GM12878 (cell line): Measurements from ENCODE around the gene CAMK4. TPM values are rescaled to one million over a fixed set of nuclear protein-coding genes. Genes with fewer than 3 reads are reported as not detected.

Experiments used
- ATAC-seq: fragments of 200-7000 bp; cut with Tn5 transposase; 3 replicates; pipeline ENCODE4 v1.9.1; 2020; ENCODE audit warnings: mild to moderate bottlenecking, moderate library complexity
- BruUV-seq: library from RNA; stranded (reverse); fragments of 400-500 nt; replicated peaks from 2 replicates; lab custom pipeline; 2021; lab: Mats Ljungman, UMichigan
- CTCF ChIA-PET: fragments of 300-600 bp; sonication (Branson Sonifier 250); formaldehyde crosslinking; extraction: SDS; loops from one replicate; lab custom pipeline; 2021; ENCODE audit warnings: inconsistent platforms; lab: Yijun Ruan, JAX
- POLR2A ChIA-PET: fragments of 350-600 bp; formaldehyde crosslinking; extraction: SDS; loops from one replicate; lab custom pipeline; 2021; ENCODE audit warnings: inconsistent platforms; lab: Charles Lee
- RAD21 ChIA-PET: fragments of 300-600 bp; sonication (Branson Sonifier 250); formaldehyde crosslinking; loops from one replicate; lab custom pipeline; 2023; ENCODE audit warnings: antibody characterized with exemption; ENCODE audit not compliant: unreplicated experiment; lab: Charles Lee
- SMC1A ChIA-PET: fragments of 300-600 bp; sonication (Branson Sonifier 250); formaldehyde crosslinking; loops from one replicate; lab custom pipeline; 2023; ENCODE audit not compliant: unreplicated experiment, uncharacterized antibody; lab: Charles Lee
- DNase-seq: peaks from one replicate; pipeline ENCODE4 v3.0.0-alpha.2; 2011; ENCODE audit warnings: low read depth, low spot score
- FAIRE-seq: peaks from 3 replicates; lab custom pipeline; 2011; peaks lifted over from hg19 to GRCh38; lab: Jason Lieb, UNC
- H2AFZ ChIP-seq: 2 replicates; pipeline ENCODE4 v1.6.0; 2011; ENCODE audit warnings: low read depth, low read length, control low read depth; ENCODE audit not compliant: control insufficient read depth
- H3K27ac ChIP-seq: 2 replicates; pipeline ENCODE4 v1.5.1; 2011; ENCODE audit warnings: control low read depth; ENCODE audit not compliant: control insufficient read depth, insufficient read depth
- H3K27me3 ChIP-seq, 2 experiments: replicated peaks in 1 of 2; 2 replicates each; pipeline versions ENCODE4 v1.6.0 to v1.6.1; 2011; ENCODE audit warnings: low read length in 1 of 2; ENCODE audit not compliant: control insufficient read depth in 2 of 2, insufficient read depth in 2 of 2
- H3K36me3 ChIP-seq, 2 experiments: 2 replicates each; pipeline ENCODE4 v1.5.1; 2011; ENCODE audit warnings: low read length in 1 of 2; ENCODE audit not compliant: control insufficient read depth in 2 of 2, insufficient read depth in 2 of 2
- H3K4me1 ChIP-seq: 2 replicates; pipeline ENCODE4 v1.6.1; 2011; ENCODE audit warnings: mild to moderate bottlenecking, low read length, moderate library complexity, mixed read lengths; ENCODE audit not compliant: control insufficient read depth, insufficient read depth
- H3K4me2 ChIP-seq: 2 replicates; pipeline ENCODE4 v1.6.0; 2011; ENCODE audit warnings: control low read depth; ENCODE audit not compliant: control insufficient read depth, insufficient read depth
- H3K4me3 ChIP-seq: fragments of 200-600 bp; sonication (generic); 2 replicates; pipeline ENCODE4 v1.5.1; 2016
- H3K79me2 ChIP-seq: 2 replicates; pipeline ENCODE4 v1.6.0; 2011; ENCODE audit warnings: low read length; ENCODE audit not compliant: control insufficient read depth, insufficient read depth
- H3K9ac ChIP-seq: 2 replicates; pipeline ENCODE4 v1.8.0; 2011; ENCODE audit warnings: low read length, control low read depth, mixed read lengths; ENCODE audit not compliant: control insufficient read depth, insufficient read depth
- H3K9me3 ChIP-seq: replicated peaks from 3 replicates; pipeline ENCODE4 v1.5.1; 2011; ENCODE audit warnings: mild to moderate bottlenecking, low read length; ENCODE audit not compliant: control insufficient read depth, insufficient read depth
- H4K20me1 ChIP-seq: 2 replicates; pipeline ENCODE4 v1.6.0; 2011; ENCODE audit not compliant: control insufficient read depth, insufficient read depth
- CHD1 ChIP-seq: IDR thresholded peaks from 2 replicates; pipeline ENCODE4 v1.6.1; 2012; ENCODE audit warnings: low read depth, low read length, improper control_type of control experiment
- DPF2 ChIP-seq: fragments of 450-650 bp; IDR thresholded peaks from 2 replicates; pipeline ENCODE4 v1.6.1; 2017; ENCODE audit warnings: mild to moderate bottlenecking
- FOXM1 ChIP-seq: IDR thresholded peaks from 2 replicates; pipeline ENCODE4 v1.6.1; 2012; ENCODE audit warnings: low read depth, mild to moderate bottlenecking, inconsistent platforms, low read length, moderate library complexity
- PAX8 ChIP-seq: fragments of 450-650 bp; IDR thresholded peaks from 2 replicates; pipeline ENCODE4 v1.6.1; 2017; ENCODE audit warnings: mild to moderate bottlenecking, moderate library complexity
- PML ChIP-seq: IDR thresholded peaks from 2 replicates; pipeline ENCODE4 v1.6.1; 2012; ENCODE audit warnings: low read length, inconsistent platforms
- POU2F2 ChIP-seq: IDR thresholded peaks from 3 replicates; pipeline ENCODE4 v1.6.1; 2011; ENCODE audit warnings: low read depth, mild to moderate bottlenecking, low read length, borderline replicate concordance
- RCOR1 ChIP-seq: conservative IDR thresholded peaks from 2 replicates; pipeline ENCODE4 v1.6.1; 2012; ENCODE audit warnings: low read depth, low read length, improper control_type of control experiment
- SMAD5 ChIP-seq: IDR thresholded peaks from 2 replicates; pipeline ENCODE4 v1.6.1; 2016; ENCODE audit warnings: antibody characterized with exemption, low read depth
- SREBF2 ChIP-seq: IDR thresholded peaks from 2 replicates; pipeline ENCODE4 v1.6.1; 2012; ENCODE audit warnings: mild to moderate bottlenecking, low read length
- TARDBP ChIP-seq: IDR thresholded peaks from 2 replicates; pipeline ENCODE4 v1.6.1; 2016; ENCODE audit warnings: borderline replicate concordance
- ZSCAN29 ChIP-seq: fragments of 450-650 bp; IDR thresholded peaks from 2 replicates; pipeline ENCODE4 v1.6.1; 2017; ENCODE audit warnings: mild to moderate bottlenecking, moderate library complexity
- WGBS: methylation state at CpG from one replicate; pipeline ENCODE4 v1.1.6; 2016; ENCODE audit warnings: low lambda C conversion rate; ENCODE audit not compliant: insufficient replicate concordance, insufficient coverage; ENCODE audit errors: missing lambda C conversion rate; 5-methylcytosine and 5-hydroxymethylcytosine counted together
- in situ Hi-C: fragments of 300-500 bp; cut with MboI; formaldehyde crosslinking; loops from 9 replicates; pipeline ENCODE4 v1.14.3; 2018; ENCODE audit warnings: mixed read lengths
- intact Hi-C: fragments of 100-400 bp; cut with micrococcal nuclease; formaldehyde crosslinking; loops from one replicate; pipeline ENCODE4 v1.14.2; 2022; ENCODE audit not compliant: unreplicated experiment
- polyA plus RNA-seq, 11 experiments: library from polyadenylated mRNA; depleted of rRNA in 4 of 11; unstranded in 6 of 11; stranded (reverse) in 5 of 11; fragments of >200 nt; fragmentation: Nextera tagmentation in 4 of 11; fragmentation: Illumina TruSeq in 1 of 11; extraction: Ambion mirVana in 4 of 11; extraction: Trizol in 1 of 11; gene quantifications; 1 replicate in 1 of 11; 2 replicates in 10 of 11; pipeline versions ENCODE4 v1.2.1 to v1.2.3, GENCODE V29; 2011 to 2016; ENCODE audit warnings: inconsistent platforms in 2 of 11, missing spikeins in 2 of 11, low read depth in 1 of 11
- total RNA-seq, 4 experiments: library from RNA; depleted of rRNA in 3 of 4; stranded (reverse); fragments of >200 nt in 3 of 4; fragmentation: Illumina TruSeq in 1 of 4; extraction: Trizol in 1 of 4; gene quantifications; 2 replicates each; pipeline versions ENCODE4 v1.2.1 to v1.2.3, GENCODE V29; 2013 to 2021
- TF ChIP-seq, protein P1 (sequence below): fragments of 450-650 bp; IDR thresholded peaks from 2 replicates; pipeline ENCODE4 v1.6.1; 2016; ENCODE audit warnings: mild to moderate bottlenecking
- TF ChIP-seq, protein P2 (sequence below), 3 experiments: IDR thresholded peaks in 2 of 3; conservative IDR thresholded peaks in 1 of 3; 2 replicates each; pipeline ENCODE4 v1.5.1; 2011; ENCODE audit warnings: low read depth in 3 of 3, low read length in 3 of 3, mild to moderate bottlenecking in 3 of 3, control low read depth in 2 of 3, moderate library complexity in 2 of 3, inconsistent platforms in 1 of 3, mixed read lengths in 1 of 3; ENCODE audit not compliant: control insufficient read depth in 2 of 3, insufficient read depth in 1 of 3; ENCODE audit errors: extremely low read depth in 1 of 3
- TF ChIP-seq, protein P3 (sequence below): fragments of 450-650 bp; IDR thresholded peaks from 2 replicates; pipeline ENCODE4 v1.6.1; 2017; ENCODE audit warnings: mild to moderate bottlenecking, low read depth, inconsistent platforms; ENCODE audit not compliant: poor library complexity, severe bottlenecking

Gene CAMK4
- total and polyA plus RNA-seq, 10 of the 15 experiments (the other 5 are each of a cell fraction or from before 2014, with no cell fraction given) = 13.3 to 51.9 (median 35.3) TPM

DNA sequence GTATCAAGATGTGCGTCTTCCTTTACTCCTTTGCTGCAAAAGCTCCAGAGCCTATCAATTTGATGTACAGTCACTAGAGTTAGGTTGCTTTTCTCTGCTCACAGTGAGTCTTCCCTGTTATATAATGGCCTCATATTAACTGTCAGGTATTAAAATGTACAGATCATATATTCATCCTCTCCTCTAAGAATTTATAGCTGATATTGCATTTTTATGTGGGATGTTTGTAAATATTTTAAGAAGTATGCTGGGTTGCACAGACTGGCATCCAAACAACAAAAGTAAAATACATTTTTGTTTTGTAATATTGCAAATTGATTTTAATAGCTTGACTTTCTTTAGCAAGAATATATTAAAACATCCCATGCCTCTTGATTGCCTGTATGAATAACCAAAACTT, 148.6 kb downstream of the CAMK4 start:
- DNase-seq = no peak
- H3K36me3 ChIP-seq = peaks cover 0 to 3% of the 10 kb centered on the region in 2 experiments; a peak in 2 of 4 replicates
- no peaks in the 10 kb centered on the region for H4K20me1 ChIP-seq
- no peak overlapping the region for H3K9ac ChIP-seq
- H3K4me3 ChIP-seq = no peak overlapping the region
- H3K4me2 ChIP-seq = no peak overlapping the region
- H3K27ac ChIP-seq = no peak overlapping the region
- SMC1A ChIA-PET = no interaction called here
- RAD21 ChIA-PET = no interaction called here
- no peak for ATAC-seq
- CTCF ChIA-PET = interaction anchor here (1.0 to 1.5 kb wide), 2 partner anchors 25 to 27 kb away, joined by 3 read pairs; no protein-coding TSS in a partner anchor
- 100% methylated on average over 1 of the region's 1 CpG for WGBS
- H3K27me3 ChIP-seq = no peaks in the 10 kb centered on the region
- no TSS peak for BruUV-seq
- intact Hi-C loops (no loop called here), in situ Hi-C loops (no loop called here)
- POLR2A ChIA-PET = no interaction called here
- no peaks in the 10 kb centered on the region for H3K79me2 ChIP-seq
- no peak for FAIRE-seq
- TF ChIP-seq, protein P1, sequence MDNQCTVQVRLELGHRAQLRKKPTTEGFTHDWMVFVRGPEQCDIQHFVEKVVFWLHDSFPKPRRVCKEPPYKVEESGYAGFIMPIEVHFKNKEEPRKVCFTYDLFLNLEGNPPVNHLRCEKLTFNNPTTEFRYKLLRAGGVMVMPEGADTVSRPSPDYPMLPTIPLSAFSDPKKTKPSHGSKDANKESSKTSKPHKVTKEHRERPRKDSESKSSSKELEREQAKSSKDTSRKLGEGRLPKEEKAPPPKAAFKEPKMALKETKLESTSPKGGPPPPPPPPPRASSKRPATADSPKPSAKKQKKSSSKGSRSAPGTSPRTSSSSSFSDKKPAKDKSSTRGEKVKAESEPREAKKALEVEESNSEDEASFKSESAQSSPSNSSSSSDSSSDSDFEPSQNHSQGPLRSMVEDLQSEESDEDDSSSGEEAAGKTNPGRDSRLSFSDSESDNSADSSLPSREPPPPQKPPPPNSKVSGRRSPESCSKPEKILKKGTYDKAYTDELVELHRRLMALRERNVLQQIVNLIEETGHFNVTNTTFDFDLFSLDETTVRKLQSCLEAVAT = no peak
- TF ChIP-seq POU2F2 (no peak), FOXM1 (no peak), TARDBP (no peak), DPF2 (no peak), PAX8 (no peak), SREBF2 (no peak), SMAD5 (no peak), ZSCAN29 (no peak), PML (no peak), RCOR1 (no peak), CHD1 (no peak)
- TF ChIP-seq, protein P2, sequence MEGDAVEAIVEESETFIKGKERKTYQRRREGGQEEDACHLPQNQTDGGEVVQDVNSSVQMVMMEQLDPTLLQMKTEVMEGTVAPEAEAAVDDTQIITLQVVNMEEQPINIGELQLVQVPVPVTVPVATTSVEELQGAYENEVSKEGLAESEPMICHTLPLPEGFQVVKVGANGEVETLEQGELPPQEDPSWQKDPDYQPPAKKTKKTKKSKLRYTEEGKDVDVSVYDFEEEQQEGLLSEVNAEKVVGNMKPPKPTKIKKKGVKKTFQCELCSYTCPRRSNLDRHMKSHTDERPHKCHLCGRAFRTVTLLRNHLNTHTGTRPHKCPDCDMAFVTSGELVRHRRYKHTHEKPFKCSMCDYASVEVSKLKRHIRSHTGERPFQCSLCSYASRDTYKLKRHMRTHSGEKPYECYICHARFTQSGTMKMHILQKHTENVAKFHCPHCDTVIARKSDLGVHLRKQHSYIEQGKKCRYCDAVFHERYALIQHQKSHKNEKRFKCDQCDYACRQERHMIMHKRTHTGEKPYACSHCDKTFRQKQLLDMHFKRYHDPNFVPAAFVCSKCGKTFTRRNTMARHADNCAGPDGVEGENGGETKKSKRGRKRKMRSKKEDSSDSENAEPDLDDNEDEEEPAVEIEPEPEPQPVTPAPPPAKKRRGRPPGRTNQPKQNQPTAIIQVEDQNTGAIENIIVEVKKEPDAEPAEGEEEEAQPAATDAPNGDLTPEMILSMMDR (IDR thresholded peaks at IDR 0.05 in 2 of 3, conservative IDR thresholded peaks at IDR 0.05 in 1 of 3; ENCODE audit: control insufficient read depth in 2 of 3, extremely low read depth in 1 of 3, insufficient read depth in 1 of 3, low read depth in 3 of 3, low read length in 3 of 3) = no peak
- TF ChIP-seq, protein P3, sequence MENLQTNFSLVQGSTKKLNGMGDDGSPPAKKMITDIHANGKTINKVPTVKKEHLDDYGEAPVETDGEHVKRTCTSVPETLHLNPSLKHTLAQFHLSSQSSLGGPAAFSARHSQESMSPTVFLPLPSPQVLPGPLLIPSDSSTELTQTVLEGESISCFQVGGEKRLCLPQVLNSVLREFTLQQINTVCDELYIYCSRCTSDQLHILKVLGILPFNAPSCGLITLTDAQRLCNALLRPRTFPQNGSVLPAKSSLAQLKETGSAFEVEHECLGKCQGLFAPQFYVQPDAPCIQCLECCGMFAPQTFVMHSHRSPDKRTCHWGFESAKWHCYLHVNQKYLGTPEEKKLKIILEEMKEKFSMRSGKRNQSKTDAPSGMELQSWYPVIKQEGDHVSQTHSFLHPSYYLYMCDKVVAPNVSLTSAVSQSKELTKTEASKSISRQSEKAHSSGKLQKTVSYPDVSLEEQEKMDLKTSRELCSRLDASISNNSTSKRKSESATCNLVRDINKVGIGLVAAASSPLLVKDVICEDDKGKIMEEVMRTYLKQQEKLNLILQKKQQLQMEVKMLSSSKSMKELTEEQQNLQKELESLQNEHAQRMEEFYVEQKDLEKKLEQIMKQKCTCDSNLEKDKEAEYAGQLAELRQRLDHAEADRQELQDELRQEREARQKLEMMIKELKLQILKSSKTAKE = no peak
- H3K4me1 ChIP-seq = no peaks in the 10 kb centered on the region
- no peak overlapping the region for H2AFZ ChIP-seq
- no peaks in the 10 kb centered on the region; the same call in 2 of the 3 replicates for H3K9me3 ChIP-seq
